B cell (primary cell): ENCODE measurements around the gene CCDC28B.

Source experiments
- EZH2 ChIP-seq: IDR thresholded peaks from 2 replicates; pipeline ENCODE4 v1.6.1; 2012; ENCODE audit warnings: borderline replicate concordance, low read depth, mild to moderate bottlenecking, moderate library complexity, low read length; ENCODE audit not compliant: insufficient read depth, poor library complexity, severe bottlenecking
- TF ChIP-seq, protein P1 (sequence below): fragments of 200-600 bp; IDR thresholded peaks from one replicate; pipeline ENCODE4 v1.8.0; 2022; ENCODE audit warnings: antibody characterized with exemption, mild to moderate bottlenecking

DNA sequence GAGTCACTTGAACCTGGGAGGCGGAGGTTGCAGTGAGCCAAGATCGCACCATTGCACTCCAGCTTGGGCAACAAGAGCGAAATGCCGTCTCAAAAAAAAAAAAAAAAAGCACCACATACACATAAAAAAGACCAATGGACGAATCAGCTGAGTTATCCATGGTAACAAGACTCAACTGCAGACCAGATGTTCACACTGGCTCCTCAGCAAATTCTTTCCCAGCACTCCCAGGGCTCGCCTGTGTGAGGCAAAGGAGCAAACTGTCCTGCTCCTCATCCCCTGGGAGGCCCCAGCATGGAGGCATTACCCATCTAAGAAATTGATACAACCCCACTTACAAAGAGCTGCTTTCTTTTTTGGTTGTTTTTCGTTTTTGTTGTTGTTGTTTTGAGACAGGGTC is 18.6 kb downstream of the CCDC28B start:
- TF ChIP-seq, protein P1, sequence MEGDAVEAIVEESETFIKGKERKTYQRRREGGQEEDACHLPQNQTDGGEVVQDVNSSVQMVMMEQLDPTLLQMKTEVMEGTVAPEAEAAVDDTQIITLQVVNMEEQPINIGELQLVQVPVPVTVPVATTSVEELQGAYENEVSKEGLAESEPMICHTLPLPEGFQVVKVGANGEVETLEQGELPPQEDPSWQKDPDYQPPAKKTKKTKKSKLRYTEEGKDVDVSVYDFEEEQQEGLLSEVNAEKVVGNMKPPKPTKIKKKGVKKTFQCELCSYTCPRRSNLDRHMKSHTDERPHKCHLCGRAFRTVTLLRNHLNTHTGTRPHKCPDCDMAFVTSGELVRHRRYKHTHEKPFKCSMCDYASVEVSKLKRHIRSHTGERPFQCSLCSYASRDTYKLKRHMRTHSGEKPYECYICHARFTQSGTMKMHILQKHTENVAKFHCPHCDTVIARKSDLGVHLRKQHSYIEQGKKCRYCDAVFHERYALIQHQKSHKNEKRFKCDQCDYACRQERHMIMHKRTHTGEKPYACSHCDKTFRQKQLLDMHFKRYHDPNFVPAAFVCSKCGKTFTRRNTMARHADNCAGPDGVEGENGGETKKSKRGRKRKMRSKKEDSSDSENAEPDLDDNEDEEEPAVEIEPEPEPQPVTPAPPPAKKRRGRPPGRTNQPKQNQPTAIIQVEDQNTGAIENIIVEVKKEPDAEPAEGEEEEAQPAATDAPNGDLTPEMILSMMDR = no peak
- no peak for TF ChIP-seq EZH2
